Hepatocyte (in vitro differentiated cells): Measurements from ENCODE around the gene POLR1H. TPM values are rescaled to one million over a fixed set of nuclear protein-coding genes. Genes with fewer than 3 reads are reported as not detected.

Experiments used
- DNase-seq: peaks from one replicate; pipeline ENCODE4 v3.0.0-alpha.2; 2016; ENCODE audit warnings: low spot score
- H2AFZ ChIP-seq: fragments of 200-600 bp; sonication (generic); 2 replicates; pipeline ENCODE4 v1.6.0; 2016; ENCODE audit warnings: antibody characterized with exemption, mild to moderate bottlenecking
- H3K27ac ChIP-seq: fragments of 200-600 bp; sonication (generic); 2 replicates; pipeline ENCODE4 v1.5.1; 2016; ENCODE audit warnings: mild to moderate bottlenecking
- H3K27me3 ChIP-seq: fragments of 200-600 bp; sonication (generic); 2 replicates; pipeline ENCODE4 v1.6.1; 2016
- H3K36me3 ChIP-seq: fragments of 200-600 bp; sonication (generic); replicated peaks from 2 replicates; pipeline ENCODE4 v1.5.1; 2016; ENCODE audit warnings: low read depth; ENCODE audit not compliant: insufficient read depth
- H3K4me1 ChIP-seq: fragments of 200-600 bp; sonication (generic); 2 replicates; pipeline ENCODE4 v1.5.1; 2016; ENCODE audit warnings: mild to moderate bottlenecking, moderate library complexity; ENCODE audit not compliant: insufficient read depth
- H3K4me2 ChIP-seq: fragments of 200-600 bp; sonication (generic); 2 replicates; pipeline ENCODE4 v1.6.0; 2016
- H3K4me3 ChIP-seq: fragments of 200-600 bp; sonication (generic); 2 replicates; pipeline ENCODE4 v1.5.1; 2016; ENCODE audit warnings: mild to moderate bottlenecking
- H3K79me2 ChIP-seq: fragments of 200-600 bp; sonication (generic); 2 replicates; pipeline ENCODE4 v1.6.0; 2017; ENCODE audit warnings: mild to moderate bottlenecking
- H3K9me2 ChIP-seq: fragments of 200-600 bp; sonication (generic); replicated peaks from 2 replicates; pipeline ENCODE4 v1.6.0; 2017; ENCODE audit warnings: mild to moderate bottlenecking; ENCODE audit not compliant: insufficient read depth
- H3K9me3 ChIP-seq: fragments of 200-600 bp; sonication (generic); 2 replicates; pipeline ENCODE4 v1.5.1; 2016; ENCODE audit warnings: low read depth, mild to moderate bottlenecking
- H4K20me1 ChIP-seq: fragments of 200-600 bp; sonication (generic); 2 replicates; pipeline ENCODE4 v1.6.0; 2016; ENCODE audit warnings: mild to moderate bottlenecking; ENCODE audit not compliant: insufficient read depth, poor library complexity, severe bottlenecking
- CTCF ChIP-seq: fragments of 200-600 bp; sonication (generic); IDR thresholded peaks from 2 replicates; pipeline ENCODE4 v1.5.1; 2016; ENCODE audit warnings: antibody characterized with exemption, mild to moderate bottlenecking; ENCODE audit not compliant: poor library complexity
- EZH2 ChIP-seq: fragments of 200-600 bp; sonication (generic); IDR thresholded peaks from 2 replicates; pipeline ENCODE4 v1.6.1; 2016; ENCODE audit warnings: antibody characterized with exemption, mild to moderate bottlenecking, borderline replicate concordance
- EZH2phosphoT487 ChIP-seq: fragments of 200-600 bp; sonication (generic); IDR thresholded peaks from one replicate; pipeline ENCODE4 v1.6.1; 2018; ENCODE audit warnings: antibody characterized with exemption, mild to moderate bottlenecking, low read depth, moderate library complexity; ENCODE audit not compliant: unreplicated experiment, severe bottlenecking
- WGBS: methylation state at CpG from one replicate; pipeline ENCODE4 v1.1.6; 2016; ENCODE audit warnings: low lambda C conversion rate; ENCODE audit errors: missing lambda C conversion rate; 5-methylcytosine and 5-hydroxymethylcytosine counted together
- polyA plus RNA-seq: library from polyadenylated mRNA; unstranded; fragments of >200 nt; fragmentation: Nextera tagmentation; extraction: Ambion mirVana; gene quantifications from 2 replicates; pipeline ENCODE4 v1.2.1, GENCODE V29; 2016
- total RNA-seq: library from RNA; depleted of rRNA; stranded (reverse); fragments of >200 nt; gene quantifications from 2 replicates; pipeline ENCODE4 v1.2.3, GENCODE V29; 2014

POLR1H gene
- total and polyA plus RNA-seq, 2 experiments from 2014 or later = 21.3 to 34.8 TPM

GRCh38 chr6:30093951-30094661 is 33.0 kb downstream of the POLR1H start:
- Histone ChIP-seq H3K79me2 (no peaks in the 10 kb centered on the region), H3K4me1 (peaks cover 8% of the 10 kb centered on the region), H2AFZ (no peak overlapping the region), H3K27me3 (peaks cover 46% of the 10 kb centered on the region), H3K27ac (no peak overlapping the region), H3K4me3 (no peak overlapping the region), H3K36me3 (no peaks in the 10 kb centered on the region), H4K20me1 (no peaks in the 10 kb centered on the region), H3K9me2 (no peaks in the 10 kb centered on the region), H3K9me3 (no peaks in the 10 kb centered on the region), H3K4me2 (no peak overlapping the region)
- TF ChIP-seq EZH2phosphoT487 (no peak), EZH2 (no peak), CTCF (no peak)
- 84% methylated on average over 5 of the region's 5 CpGs for WGBS
- no peak for DNase-seq

- Histone ChIP-seq H3K9me3 (no peaks in the 10 kb centered on the region), H3K4me3 (no peak overlapping the region), H3K27ac (no peak overlapping the region), H3K4me1 (peaks cover 18% of the 10 kb centered on the region), H3K79me2 (no peaks in the 10 kb centered on the region), H3K4me2 (no peak overlapping the region), H3K9me2 (no peaks in the 10 kb centered on the region), H3K27me3 (peaks cover 61% of the 10 kb centered on the region), H4K20me1 (no peaks in the 10 kb centered on the region), H3K36me3 (no peaks in the 10 kb centered on the region), H2AFZ (no peak overlapping the region)
- no peak for DNase-seq
- TF ChIP-seq CTCF = no peak
- TF ChIP-seq EZH2 = no peak
- no peak for TF ChIP-seq EZH2phosphoT487
- WGBS = 53% methylated on average over 1 of the region's 1 CpG
These were observed 35.8 kb downstream of the POLR1H start for GRCh38 chr6:30096829-30097228.

GRCh38 chr6:30097902-30098768 is 37.1 kb downstream of the POLR1H start:
- Histone ChIP-seq H3K9me3 (no peaks in the 10 kb centered on the region), H4K20me1 (no peaks in the 10 kb centered on the region), H3K4me2 (no peak overlapping the region), H3K27ac (no peak overlapping the region), H3K27me3 (peaks cover 57% of the 10 kb centered on the region), H3K4me3 (no peak overlapping the region), H2AFZ (no peak overlapping the region), H3K36me3 (no peaks in the 10 kb centered on the region), H3K4me1 (peaks cover 24% of the 10 kb centered on the region), H3K9me2 (no peaks in the 10 kb centered on the region), H3K79me2 (no peaks in the 10 kb centered on the region)
- WGBS = 66% methylated on average over 4 of the region's 4 CpGs
- TF ChIP-seq EZH2phosphoT487 (no peak), EZH2 (no peak), CTCF (no peak)
- peak; percentile 59 for DNase-seq
